Fibroblast of pulmonary artery (primary cell): ENCODE measurements around the gene SMCHD1.

Experiments
- DNase-seq: peaks from one replicate; pipeline ENCODE4 v3.0.0-alpha.2; 2010; ENCODE audit warnings: low read depth
- H3K4me3 ChIP-seq: replicated peaks from 2 replicates; pipeline ENCODE4 v1.5.1; 2011; ENCODE audit warnings: low read depth, mild to moderate bottlenecking, control low read depth, low read length, moderate library complexity
- TF ChIP-seq, protein P1 (sequence below): IDR thresholded peaks from 2 replicates; pipeline ENCODE4 v1.5.1; 2011; ENCODE audit warnings: mild to moderate bottlenecking, control low read depth, low read length, inconsistent platforms; ENCODE audit errors: missing control alignments

Gene SMCHD1

DNA sequence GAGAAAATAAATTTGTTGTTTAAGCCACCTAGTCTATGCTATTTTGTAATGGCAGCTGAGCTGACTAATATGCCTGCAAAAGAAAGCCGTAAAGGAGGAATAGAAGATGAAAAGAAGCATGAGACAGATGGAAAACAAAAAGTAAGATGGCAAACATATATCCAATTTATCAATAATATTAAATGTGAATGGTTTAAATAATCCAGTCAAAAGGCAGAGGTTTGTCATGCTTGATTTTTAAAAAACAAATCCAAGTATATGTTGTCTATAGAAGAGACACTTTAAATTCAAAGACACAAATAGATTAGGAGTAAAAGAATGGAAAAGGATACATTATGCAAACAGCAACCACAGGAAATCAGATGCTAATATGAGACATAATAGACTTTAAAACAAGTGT, 155.9 kb downstream of the SMCHD1 start:
- TF ChIP-seq, protein P1, sequence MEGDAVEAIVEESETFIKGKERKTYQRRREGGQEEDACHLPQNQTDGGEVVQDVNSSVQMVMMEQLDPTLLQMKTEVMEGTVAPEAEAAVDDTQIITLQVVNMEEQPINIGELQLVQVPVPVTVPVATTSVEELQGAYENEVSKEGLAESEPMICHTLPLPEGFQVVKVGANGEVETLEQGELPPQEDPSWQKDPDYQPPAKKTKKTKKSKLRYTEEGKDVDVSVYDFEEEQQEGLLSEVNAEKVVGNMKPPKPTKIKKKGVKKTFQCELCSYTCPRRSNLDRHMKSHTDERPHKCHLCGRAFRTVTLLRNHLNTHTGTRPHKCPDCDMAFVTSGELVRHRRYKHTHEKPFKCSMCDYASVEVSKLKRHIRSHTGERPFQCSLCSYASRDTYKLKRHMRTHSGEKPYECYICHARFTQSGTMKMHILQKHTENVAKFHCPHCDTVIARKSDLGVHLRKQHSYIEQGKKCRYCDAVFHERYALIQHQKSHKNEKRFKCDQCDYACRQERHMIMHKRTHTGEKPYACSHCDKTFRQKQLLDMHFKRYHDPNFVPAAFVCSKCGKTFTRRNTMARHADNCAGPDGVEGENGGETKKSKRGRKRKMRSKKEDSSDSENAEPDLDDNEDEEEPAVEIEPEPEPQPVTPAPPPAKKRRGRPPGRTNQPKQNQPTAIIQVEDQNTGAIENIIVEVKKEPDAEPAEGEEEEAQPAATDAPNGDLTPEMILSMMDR, result no peak

DNA sequence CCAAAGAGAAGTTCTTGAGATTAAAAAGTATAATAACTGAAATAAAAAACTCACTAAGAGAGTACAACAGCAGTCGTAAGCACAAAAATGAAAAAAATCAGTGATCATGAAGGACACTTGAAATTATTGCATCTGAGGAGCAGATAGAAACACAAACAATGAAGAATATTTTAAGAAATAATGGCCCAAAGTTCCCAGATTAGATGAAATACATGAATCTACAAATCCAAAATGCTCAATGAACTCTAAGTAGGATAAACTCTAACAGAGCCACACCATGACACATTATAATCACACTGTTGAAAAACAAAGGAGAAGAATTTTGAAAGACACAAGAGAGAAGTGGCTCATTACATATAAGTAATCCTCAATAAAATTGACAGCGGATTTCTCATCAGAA, 159.4 kb downstream of the SMCHD1 start:
- no peak for DNase-seq
- no peak overlapping the region for H3K4me3 ChIP-seq
- TF ChIP-seq, protein P1, result no peak

More for the DNA sequence above, 155.9 kb downstream of the SMCHD1 start:
- H3K4me3 ChIP-seq, result no peak overlapping the region
- DNase-seq, result no peak

DNA sequence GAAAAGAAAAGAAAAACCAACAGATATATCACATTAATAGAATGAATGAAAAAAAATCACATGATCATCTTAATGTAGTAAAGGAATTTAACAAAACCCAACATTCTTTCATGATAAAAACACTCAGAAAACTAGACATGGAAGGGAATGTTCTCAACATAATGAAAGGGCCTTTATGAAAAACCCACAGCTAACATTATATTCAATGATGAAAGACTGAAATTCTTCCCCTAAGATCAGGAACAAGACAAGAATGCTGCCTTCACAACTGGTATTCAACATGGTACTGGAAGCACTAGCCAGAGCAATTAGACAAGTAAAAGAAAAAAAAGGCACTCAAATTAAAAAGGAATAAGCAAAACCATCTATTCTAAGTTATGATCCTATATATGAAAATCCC, 162.8 kb downstream of the SMCHD1 start:
- H3K4me3 ChIP-seq, result no peak overlapping the region
- DNase-seq, result no peak
- TF ChIP-seq, protein P1, result no peak

DNA sequence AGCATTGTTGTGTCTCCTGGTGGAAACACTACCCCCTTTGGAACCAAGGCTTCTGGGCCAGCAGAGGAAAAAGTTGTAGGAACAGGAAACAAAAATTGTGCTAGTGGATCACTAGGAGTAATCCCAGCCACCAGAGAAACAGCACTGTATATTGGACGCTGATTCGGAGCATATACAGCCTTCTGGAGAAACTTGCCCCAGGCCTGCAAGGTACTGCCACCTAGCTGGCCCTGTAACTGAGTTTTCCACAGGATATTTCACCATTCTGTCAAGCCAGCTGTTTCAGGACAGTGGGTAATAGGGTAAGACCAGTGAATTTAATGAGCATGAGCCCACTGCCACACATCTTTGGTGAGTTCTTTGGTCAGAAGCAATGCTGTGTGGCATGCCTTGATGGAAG, 166.2 kb downstream of the SMCHD1 start:
- TF ChIP-seq, protein P1, result no peak
- no peak for DNase-seq
- no peak overlapping the region for H3K4me3 ChIP-seq

DNA sequence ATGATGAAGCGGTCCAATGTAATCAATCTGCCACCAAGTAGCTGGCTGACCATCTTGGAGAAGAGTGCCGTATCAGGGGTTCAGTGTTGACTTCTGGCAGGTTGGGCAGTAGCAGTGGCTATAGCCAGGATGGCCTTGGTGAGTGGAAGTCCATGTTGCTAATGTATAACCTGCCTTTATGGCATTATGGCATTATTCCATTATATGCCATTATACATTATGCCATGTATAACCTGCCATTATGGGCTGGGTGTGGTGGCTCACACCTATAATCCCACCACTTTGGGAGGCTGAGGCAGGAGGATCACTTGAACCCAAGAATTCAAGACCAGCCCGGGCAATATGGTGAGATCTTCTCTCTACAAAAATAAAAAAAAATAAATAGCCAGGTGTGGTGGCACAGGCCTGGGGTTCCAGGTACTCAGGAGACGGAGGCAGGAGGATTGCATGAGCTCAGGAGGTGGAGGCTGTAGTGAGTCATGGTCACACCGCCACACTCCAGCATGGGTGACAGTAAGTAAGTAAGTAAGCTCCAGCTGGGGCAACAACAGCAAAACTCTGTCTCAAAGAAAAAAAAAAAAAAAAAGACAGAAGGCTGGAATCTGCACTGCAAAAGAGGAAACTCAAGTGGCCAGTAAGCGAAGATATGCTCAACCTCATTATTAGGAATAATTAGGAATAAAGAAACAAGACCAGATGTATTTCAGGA, 166.8 kb downstream of the SMCHD1 start:
- TF ChIP-seq, protein P1, result no peak
- no peak overlapping the region for H3K4me3 ChIP-seq
- no peak for DNase-seq

DNA sequence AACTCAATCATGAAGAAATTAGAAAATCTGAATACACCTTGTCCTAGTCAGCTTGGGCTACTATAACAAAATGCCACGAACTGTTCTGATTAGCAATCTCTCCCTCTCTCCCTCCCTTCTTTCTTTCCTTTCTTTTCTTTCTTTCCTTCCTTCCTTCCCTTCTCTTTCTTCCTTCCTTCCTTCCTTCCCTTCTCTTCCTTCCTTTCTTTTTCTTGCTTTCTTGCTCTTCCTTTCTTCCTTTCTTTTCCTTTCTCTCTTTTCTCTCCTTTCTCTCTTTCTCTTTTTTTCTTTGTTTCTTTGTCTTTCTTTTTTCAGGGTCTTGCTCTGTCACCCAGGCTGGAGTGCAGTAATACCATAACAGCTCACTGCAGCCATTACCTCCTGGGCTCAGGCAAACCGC, 167.7 kb downstream of the SMCHD1 start:
- TF ChIP-seq, protein P1, result no peak
- no peak overlapping the region for H3K4me3 ChIP-seq
- DNase-seq, result no peak

DNA sequence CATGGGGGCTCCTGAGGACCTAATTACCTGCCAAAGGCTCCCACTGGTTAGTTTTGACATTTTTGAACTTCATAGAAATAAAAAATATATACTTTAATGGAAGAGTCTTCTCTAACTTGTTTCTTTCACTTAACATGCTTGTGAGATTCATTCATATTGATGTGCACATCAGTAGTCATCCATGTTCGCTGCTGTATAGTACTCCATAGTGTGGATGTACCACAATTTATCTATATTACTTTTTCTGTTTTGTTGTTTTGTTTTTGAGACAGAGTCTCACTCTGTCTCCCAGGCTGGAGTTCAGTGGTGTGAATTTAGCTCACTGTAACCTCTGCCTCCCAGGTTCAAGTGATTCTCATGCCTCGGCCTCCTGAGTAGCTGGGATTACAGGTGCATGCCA, 168.4 kb downstream of the SMCHD1 start:
- TF ChIP-seq, protein P1, result no peak
- no peak overlapping the region for H3K4me3 ChIP-seq
- DNase-seq, result no peak
